CD14-positive monocyte (primary cell): ENCODE results near the gene TUBA4A. TPM values are rescaled to one million over a fixed set of nuclear protein-coding genes. Genes with fewer than 3 reads are reported as not detected.

Source experiments
- DNase-seq, 3 donors: peaks; one replicate each; pipeline ENCODE4 v3.0.0-alpha.2; 2011 to 2022
- H2AFZ ChIP-seq: 2 replicates; pipeline ENCODE4 v1.6.0; 2012; ENCODE audit warnings: mild to moderate bottlenecking, low read depth, low read length, inconsistent platforms; ENCODE audit not compliant: insufficient read depth, poor library complexity, severe bottlenecking
- H3K27ac ChIP-seq, 2 donors: 1 replicate in 1 of 2; 2 replicates in 1 of 2; pipeline ENCODE4 v1.5.1; 2012 to 2013; ENCODE audit warnings: low read length in 2 of 2, control low read depth in 1 of 2, inconsistent platforms in 1 of 2, low read depth in 1 of 2, mild to moderate bottlenecking in 1 of 2
- H3K27me3 ChIP-seq, 2 donors: one replicate each; pipeline versions ENCODE4 v1.6.0 to v1.6.1; 2011 to 2013; ENCODE audit warnings: low read length in 2 of 2; ENCODE audit not compliant: control insufficient read depth in 2 of 2, insufficient read depth in 2 of 2
- H3K36me3 ChIP-seq, 2 donors: replicated peaks in 1 of 2; 1 replicate in 1 of 2; 2 replicates in 1 of 2; pipeline versions ENCODE4 v1.5.1 to v1.6.1; 2012 to 2013; ENCODE audit warnings: low read length in 2 of 2, control low read depth in 1 of 2, inconsistent platforms in 1 of 2, mild to moderate bottlenecking in 1 of 2; ENCODE audit not compliant: insufficient read depth in 2 of 2, control insufficient read depth in 1 of 2
- H3K4me1 ChIP-seq, 2 donors: 1 replicate in 1 of 2; 2 replicates in 1 of 2; pipeline versions ENCODE4 v1.5.1 to v1.6.1; 2012 to 2013; ENCODE audit warnings: low read length in 2 of 2, control low read depth in 1 of 2, inconsistent platforms in 1 of 2, mild to moderate bottlenecking in 1 of 2, moderate library complexity in 1 of 2; ENCODE audit not compliant: insufficient read depth in 2 of 2, control insufficient read depth in 1 of 2
- H3K4me2 ChIP-seq: replicated peaks from 2 replicates; pipeline ENCODE3; 2012; ENCODE audit warnings: low read length, moderate library complexity, mild to moderate bottlenecking; ENCODE audit not compliant: poor library complexity, severe bottlenecking; ENCODE audit errors: extremely low read depth
- H3K4me3 ChIP-seq, 3 experiments: fragments of 200-600 bp in 1 of 3; sonication (generic) in 1 of 3; replicated peaks in 1 of 3; 1 replicate in 2 of 3; 2 replicates in 1 of 3; pipeline ENCODE4 v1.5.1; 2011 to 2013; ENCODE audit warnings: low read length in 3 of 3, mild to moderate bottlenecking in 3 of 3, control low read depth in 2 of 3, low read depth in 2 of 3, inconsistent platforms in 1 of 3, moderate library complexity in 1 of 3
- H3K79me2 ChIP-seq: 2 replicates; pipeline ENCODE4 v1.6.0; 2012; ENCODE audit warnings: mild to moderate bottlenecking, control low read depth, inconsistent platforms, low read length, moderate library complexity; ENCODE audit not compliant: insufficient read depth
- H3K9ac ChIP-seq: 2 replicates; pipeline ENCODE4 v1.6.0; 2017; ENCODE audit warnings: low read length, mild to moderate bottlenecking; ENCODE audit not compliant: insufficient read depth, poor library complexity, severe bottlenecking
- H3K9me3 ChIP-seq, 2 donors: replicated peaks in 1 of 2; 1 replicate in 1 of 2; 2 replicates in 1 of 2; pipeline versions ENCODE4 v1.5.1 to v1.6.1; 2012 to 2013; ENCODE audit warnings: low read length in 2 of 2, control low read depth in 1 of 2; ENCODE audit not compliant: control insufficient read depth in 1 of 2, insufficient read depth in 1 of 2
- H4K20me1 ChIP-seq: 2 replicates; pipeline ENCODE4 v1.6.0; 2012; ENCODE audit warnings: mild to moderate bottlenecking, low read length, control low read depth, moderate library complexity; ENCODE audit not compliant: insufficient read depth
- H3K27ac Mint-ChIP-seq, 7 donors: one replicate each; pipeline ENCODE4 v1.8.0; 2020; ENCODE audit warnings: mild to moderate bottlenecking in 7 of 7, mixed read lengths in 7 of 7, moderate library complexity in 6 of 7, inconsistent platforms in 2 of 7
- H3K27me3 Mint-ChIP-seq, 3 donors: one replicate each; pipeline ENCODE4 v1.8.0; 2021 to 2022; ENCODE audit warnings: low read depth in 3 of 3, mild to moderate bottlenecking in 3 of 3, mixed read lengths in 3 of 3, moderate library complexity in 3 of 3, inconsistent platforms in 1 of 3
- H3K36me3 Mint-ChIP-seq, 2 donors: one replicate each; pipeline ENCODE4 v1.8.0; 2020; ENCODE audit warnings: mixed read lengths in 2 of 2, inconsistent platforms in 1 of 2, mild to moderate bottlenecking in 1 of 2
- H3K4me1 Mint-ChIP-seq: one replicate; pipeline ENCODE4 v1.8.0; 2020; ENCODE audit warnings: mild to moderate bottlenecking, mixed read lengths
- H3K4me3 Mint-ChIP-seq, 2 donors: one replicate each; pipeline ENCODE4 v1.8.0; 2020; ENCODE audit warnings: mild to moderate bottlenecking in 2 of 2, mixed read lengths in 2 of 2, moderate library complexity in 1 of 2
- H3K9me3 Mint-ChIP-seq, 7 donors: one replicate each; pipeline ENCODE4 v1.8.0; 2020 to 2022; ENCODE audit warnings: mixed read lengths in 7 of 7, mild to moderate bottlenecking in 6 of 7, moderate library complexity in 6 of 7, inconsistent platforms in 2 of 7
- WGBS: methylation state at CpG from one replicate; pipeline ENCODE4 v1.1.5; 2013; ENCODE audit warnings: missing lambda C conversion rate; ENCODE audit not compliant: insufficient coverage; 5-methylcytosine and 5-hydroxymethylcytosine counted together
- intact Hi-C, 2 donors: fragments of 100-400 bp; cut with micrococcal nuclease; formaldehyde crosslinking; loops; one replicate each; pipeline versions ENCODE4 v1.15.0 to v1.15.1; 2023
- polyA plus RNA-seq, 3 donors: library from polyadenylated mRNA; depleted of rRNA in 1 of 3; unstranded in 2 of 3; stranded (reverse) in 1 of 3; fragments of 300-500 nt in 2 of 3; fragments of >200 nt in 1 of 3; fragmentation: Illumina TruSeq in 2 of 3; gene quantifications; 1 replicate in 2 of 3; 2 replicates in 1 of 3; pipeline ENCODE4 v1.2.3, GENCODE V29; 2012 to 2021
- TF ChIP-seq, protein P1 (sequence below): fragments of 200-600 bp; IDR thresholded peaks from one replicate; pipeline ENCODE4 v1.8.0; 2022; ENCODE audit warnings: antibody characterized with exemption, mild to moderate bottlenecking

TUBA4A gene
- polyA plus RNA-seq, 3 donors = 72.7 to 452 (median 81.9) TPM

DNA sequence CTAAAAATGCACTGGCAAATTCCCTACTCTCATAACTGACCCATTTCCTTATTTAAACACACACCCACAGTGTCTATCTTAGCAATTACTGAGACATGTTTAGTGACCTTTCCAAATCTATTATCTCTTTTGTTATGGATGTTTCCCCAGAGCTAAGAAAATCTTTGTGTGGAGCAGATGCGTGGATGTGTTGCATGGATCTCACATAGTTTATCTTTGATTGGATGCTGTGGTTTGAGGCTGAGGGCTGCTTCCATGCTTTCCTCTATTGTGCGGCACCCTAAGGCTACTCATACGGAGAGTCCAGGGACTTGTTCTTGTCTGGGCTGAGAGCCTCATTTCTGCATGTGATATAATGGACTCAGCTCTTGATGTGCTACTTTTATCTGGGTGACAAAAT lies 19.4 kb downstream of the TUBA4A start:
- no peak overlapping the region for H3K27ac Mint-ChIP-seq

DNA sequence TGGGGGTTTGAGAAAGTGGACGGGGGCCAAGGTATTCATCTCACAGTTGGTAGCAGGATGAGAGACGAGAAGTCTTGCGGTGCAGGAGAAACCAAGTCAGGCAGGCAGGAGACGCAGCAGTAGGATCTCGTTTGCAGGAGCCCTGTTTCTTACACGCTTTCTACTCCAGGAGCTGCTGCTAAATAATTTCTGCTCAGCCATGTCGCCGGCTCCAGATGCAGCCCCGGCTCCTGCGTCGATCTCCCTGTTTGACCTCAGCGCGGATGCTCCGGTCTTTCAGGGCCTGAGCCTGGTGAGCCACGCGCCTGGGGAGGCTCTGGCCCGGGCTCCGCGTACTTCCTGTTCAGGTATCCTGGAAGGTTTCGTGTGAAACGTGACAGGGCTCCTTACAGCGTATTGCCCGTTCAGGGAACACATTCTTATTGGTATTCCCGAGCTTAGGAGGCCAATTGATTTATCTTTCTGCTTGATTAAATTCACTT lies 23.6 kb downstream of the TUBA4A start:
- H4K20me1 ChIP-seq = peaks cover 45% of the 10 kb centered on the region

More for the DNA sequence above, 19.4 kb downstream of the TUBA4A start:
- DNase-seq = no peak
- Mint-ChIP-seq H3K4me3 (no peak overlapping the region), H3K9me3 (peaks cover 0 to 2% (median 0%) of the 10 kb centered on the region in 7 donors), H3K36me3 (peaks cover 72 to 75% of the 10 kb centered on the region in 2 donors), H3K27me3 (no peaks in the 10 kb centered on the region), H3K4me1 (peaks cover 13% of the 10 kb centered on the region)
- intact Hi-C loops = no loop called here
- no peak overlapping the region for H3K4me2 ChIP-seq
- no peaks in the 10 kb centered on the region for H3K27me3 ChIP-seq
- H3K27ac ChIP-seq = no peak overlapping the region
- WGBS = 96% methylated on average over 3 of the region's 3 CpGs
- peaks cover 4% of the 10 kb centered on the region for H4K20me1 ChIP-seq
- TF ChIP-seq, protein P1, sequence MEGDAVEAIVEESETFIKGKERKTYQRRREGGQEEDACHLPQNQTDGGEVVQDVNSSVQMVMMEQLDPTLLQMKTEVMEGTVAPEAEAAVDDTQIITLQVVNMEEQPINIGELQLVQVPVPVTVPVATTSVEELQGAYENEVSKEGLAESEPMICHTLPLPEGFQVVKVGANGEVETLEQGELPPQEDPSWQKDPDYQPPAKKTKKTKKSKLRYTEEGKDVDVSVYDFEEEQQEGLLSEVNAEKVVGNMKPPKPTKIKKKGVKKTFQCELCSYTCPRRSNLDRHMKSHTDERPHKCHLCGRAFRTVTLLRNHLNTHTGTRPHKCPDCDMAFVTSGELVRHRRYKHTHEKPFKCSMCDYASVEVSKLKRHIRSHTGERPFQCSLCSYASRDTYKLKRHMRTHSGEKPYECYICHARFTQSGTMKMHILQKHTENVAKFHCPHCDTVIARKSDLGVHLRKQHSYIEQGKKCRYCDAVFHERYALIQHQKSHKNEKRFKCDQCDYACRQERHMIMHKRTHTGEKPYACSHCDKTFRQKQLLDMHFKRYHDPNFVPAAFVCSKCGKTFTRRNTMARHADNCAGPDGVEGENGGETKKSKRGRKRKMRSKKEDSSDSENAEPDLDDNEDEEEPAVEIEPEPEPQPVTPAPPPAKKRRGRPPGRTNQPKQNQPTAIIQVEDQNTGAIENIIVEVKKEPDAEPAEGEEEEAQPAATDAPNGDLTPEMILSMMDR = no peak
- H3K9me3 ChIP-seq = no peaks in the 10 kb centered on the region
- H3K36me3 ChIP-seq = peaks cover 66 to 78% of the 10 kb centered on the region in 2 donors
- peaks cover 10 to 11% of the 10 kb centered on the region in 2 donors for H3K4me1 ChIP-seq
- H3K4me3 ChIP-seq = no peak overlapping the region
- no peak overlapping the region for H2AFZ ChIP-seq
- peaks cover 5% of the 10 kb centered on the region for H3K79me2 ChIP-seq
- H3K9ac ChIP-seq = no peak overlapping the region

More for the DNA sequence above, 23.6 kb downstream of the TUBA4A start:
- Mint-ChIP-seq H3K4me1 (peaks cover 45% of the 10 kb centered on the region), H3K36me3 (peaks cover 54 to 63% of the 10 kb centered on the region in 2 donors), H3K4me3 (peak overlapping the region; percentile 95 to 98), H3K27ac (peak overlapping the region; percentile 88 to 99 (median 96)), H3K27me3 (peaks cover 14 to 22% (median 16%) of the 10 kb centered on the region in 3 donors), H3K9me3 (peaks cover 0 to 5% (median 0%) of the 10 kb centered on the region in 7 donors)
- peaks cover 0 to 10% of the 10 kb centered on the region in 2 donors for H3K27me3 ChIP-seq
- H3K9ac ChIP-seq = peak overlapping the region; percentile 89
- H3K4me2 ChIP-seq = peak overlapping the region; percentile 96
- peak in 2 of 3 donors; percentile 47 to 54 for DNase-seq
- H3K36me3 ChIP-seq = peaks cover 32 to 48% of the 10 kb centered on the region in 2 donors
- H3K79me2 ChIP-seq = peaks cover 27% of the 10 kb centered on the region
- peak overlapping the region; percentile 67 to 86 for H3K27ac ChIP-seq
- intact Hi-C loops = loop anchor here in 1 of 2 donors (2.0 kb wide), 1 partner anchor 19 kb away; no protein-coding TSS in a partner anchor
- H3K4me3 ChIP-seq = peak overlapping the region; percentile 80 to 89 (median 81)
- TF ChIP-seq, protein P1 = no peak
- no peaks in the 10 kb centered on the region for H3K9me3 ChIP-seq
- WGBS = under 1% methylated on average over 24 of the region's 24 CpGs
- peaks cover 40 to 42% of the 10 kb centered on the region in 2 donors for H3K4me1 ChIP-seq
- H2AFZ ChIP-seq = peak overlapping the region; percentile 82
